HG03095 (cell line): ENCODE measurements around the gene FGF1.

Source experiments
- ATAC-seq: cut with Tn5 transposase; IDR thresholded peaks from one replicate; pipeline ENCODE4 v1.9.1; 2021; ENCODE audit warnings: moderate library complexity; ENCODE audit not compliant: unreplicated experiment

FGF1 gene

DNA sequence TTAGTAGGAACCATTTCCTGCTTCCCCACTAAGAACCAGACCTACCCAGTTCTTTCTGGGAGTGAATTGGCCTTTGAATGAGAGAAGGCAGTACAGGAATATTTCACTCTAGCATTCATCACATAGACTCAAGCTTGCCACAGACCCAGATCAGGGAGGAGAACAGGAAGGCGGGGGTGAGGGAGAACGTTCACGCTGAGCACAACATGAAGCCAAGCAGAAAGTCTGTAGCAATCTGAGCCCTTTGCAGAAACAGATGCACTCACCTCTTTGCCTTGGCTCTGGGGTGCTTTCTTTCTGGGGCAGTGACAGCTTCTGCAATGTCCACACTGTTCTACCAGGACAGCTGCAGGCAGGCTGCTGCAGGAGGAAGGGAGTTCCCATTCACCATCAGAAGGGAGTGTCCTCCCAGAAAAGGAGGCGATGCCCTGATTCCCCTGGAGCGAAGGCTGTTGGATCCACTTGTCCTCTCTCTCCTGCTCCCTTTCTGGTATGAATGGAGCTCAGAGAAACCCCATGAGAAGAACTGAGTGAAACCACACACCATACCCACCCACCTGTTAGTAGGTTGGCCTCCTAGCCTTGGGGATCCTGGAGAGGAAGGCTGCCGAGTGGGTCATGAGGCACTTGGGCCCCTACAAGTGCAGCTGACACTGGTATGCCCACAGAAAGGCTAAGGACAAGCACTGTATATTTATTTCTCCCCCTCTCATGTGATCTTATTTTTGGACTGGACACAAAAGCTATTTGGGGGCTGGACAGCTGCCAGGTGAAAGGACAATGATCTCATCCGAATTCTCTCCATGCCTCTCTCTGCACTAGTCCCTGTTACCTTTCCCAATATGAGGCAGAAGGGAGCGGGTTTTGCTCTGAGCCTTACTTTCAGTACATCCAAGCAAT lies 11.7 kb upstream of the FGF1 start:
- no peak for ATAC-seq

DNA sequence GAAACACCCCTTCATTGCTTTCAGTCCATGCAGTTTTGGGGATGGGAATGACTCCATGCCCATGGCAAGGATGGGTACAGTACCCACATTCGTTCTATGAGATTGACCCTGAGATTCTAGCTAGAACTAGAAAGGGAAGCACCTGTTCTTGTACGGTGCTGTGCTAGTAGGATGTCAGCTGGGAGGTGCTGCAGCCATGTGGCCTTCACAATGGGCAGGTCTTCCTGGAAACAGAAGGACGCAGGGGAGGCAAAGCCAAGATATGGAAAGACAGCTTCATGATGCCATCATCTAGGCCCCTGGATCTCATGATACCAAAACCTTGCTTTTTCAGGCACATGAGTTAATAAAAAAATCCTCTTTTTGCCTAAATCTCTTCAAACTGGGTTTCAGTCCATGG lies 10.5 kb upstream of the FGF1 start:
- ATAC-seq = no peak

DNA sequence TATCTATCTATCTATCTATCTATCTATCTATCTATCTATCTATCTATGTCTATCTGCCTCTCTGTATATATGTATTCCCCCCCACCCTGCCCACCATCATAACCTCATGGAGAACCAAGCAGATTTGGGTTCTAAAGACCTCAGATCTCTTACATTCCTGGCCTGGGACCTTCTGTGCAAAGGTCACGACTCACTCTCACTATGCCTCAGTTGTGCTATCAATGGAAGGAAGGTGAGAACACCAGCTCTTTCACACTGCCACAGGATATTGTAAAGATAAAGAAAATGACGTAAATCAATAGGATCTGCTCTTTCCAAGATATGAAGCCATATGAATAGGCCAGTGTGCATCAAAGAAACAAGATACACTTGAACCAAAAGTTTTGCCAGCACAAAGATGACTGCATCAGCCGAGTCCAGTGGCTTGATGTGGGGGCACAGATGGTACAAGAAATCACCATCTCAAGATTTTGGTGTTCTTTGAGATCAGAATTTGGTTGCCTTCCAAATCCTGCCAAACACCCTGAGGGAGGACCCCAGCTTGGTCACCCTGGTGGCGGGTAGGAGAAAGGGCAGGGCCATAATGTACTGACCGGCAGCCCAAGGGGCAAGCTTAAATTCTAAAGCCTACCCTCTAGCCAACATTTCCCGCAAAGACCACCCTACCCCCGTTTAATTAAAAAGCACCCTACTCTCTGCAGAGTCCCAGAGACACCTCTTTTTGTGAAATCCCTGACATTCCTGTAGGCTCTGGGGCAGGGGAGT lies 8.4 kb upstream of the FGF1 start:
- ATAC-seq = no peak

DNA sequence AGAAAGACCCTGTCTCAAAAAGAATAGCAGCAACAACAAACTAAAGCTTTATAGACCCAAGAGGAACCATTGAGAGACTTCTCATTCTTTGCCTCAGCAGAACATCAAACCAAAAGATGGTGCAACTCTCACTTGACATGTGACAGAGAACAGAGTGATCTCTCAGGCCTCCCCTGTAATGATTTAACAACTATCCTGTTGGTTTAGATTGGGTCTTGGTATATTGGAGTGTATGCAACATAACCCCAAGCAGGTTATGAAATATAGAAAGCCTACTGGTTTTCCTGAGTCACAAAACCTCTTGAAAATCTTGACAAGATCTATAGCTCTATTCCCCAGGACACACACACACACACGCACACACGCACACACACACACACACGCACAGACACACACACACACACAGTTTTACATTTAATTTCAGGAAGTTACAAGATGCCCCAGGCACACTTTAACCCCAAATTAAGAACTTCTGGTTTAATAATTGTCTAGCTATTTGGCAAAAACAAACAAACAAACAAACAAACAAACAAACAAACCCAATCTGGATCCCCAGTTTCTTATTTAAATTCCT lies 6.5 kb upstream of the FGF1 start:
- ATAC-seq = no peak

DNA sequence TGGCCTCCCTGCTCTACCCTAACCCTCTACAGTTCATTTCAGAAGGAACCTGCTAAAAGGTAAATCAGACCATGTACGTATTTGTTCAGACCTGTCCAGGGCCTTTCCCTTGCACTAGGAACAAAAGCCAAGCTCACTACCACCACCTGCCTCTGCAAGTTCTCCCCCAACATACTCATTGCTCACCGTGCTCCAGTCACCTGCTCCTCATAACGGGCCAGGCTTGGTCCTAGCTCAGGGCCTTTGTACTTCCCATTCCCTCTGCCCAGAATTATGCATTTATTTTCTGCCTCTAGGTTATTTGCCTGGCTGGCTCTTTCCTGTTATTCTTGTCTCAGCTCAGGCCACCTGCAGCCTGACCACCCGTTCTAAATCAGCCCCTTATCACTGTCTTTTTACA lies 4.8 kb upstream of the FGF1 start:
- ATAC-seq = no peak

DNA sequence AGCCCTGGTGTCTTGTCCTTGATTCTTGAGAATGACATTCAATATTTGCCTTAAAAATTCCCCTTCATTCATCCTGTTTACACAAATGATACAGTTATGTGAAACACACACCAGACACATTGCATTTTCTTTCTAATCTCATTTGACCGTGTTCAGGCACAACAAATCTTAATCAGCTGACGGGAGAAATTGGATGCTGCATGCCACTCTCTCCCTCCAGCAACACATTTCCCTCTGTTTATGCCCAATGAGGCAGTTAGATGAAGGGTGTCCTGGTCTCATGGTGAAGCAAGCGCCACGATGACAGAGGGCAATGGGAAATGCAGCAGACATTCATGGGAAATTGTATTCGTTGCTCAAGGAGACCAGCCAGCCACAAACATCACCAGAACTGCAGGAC lies 3.2 kb upstream of the FGF1 start:
- no peak for ATAC-seq

DNA sequence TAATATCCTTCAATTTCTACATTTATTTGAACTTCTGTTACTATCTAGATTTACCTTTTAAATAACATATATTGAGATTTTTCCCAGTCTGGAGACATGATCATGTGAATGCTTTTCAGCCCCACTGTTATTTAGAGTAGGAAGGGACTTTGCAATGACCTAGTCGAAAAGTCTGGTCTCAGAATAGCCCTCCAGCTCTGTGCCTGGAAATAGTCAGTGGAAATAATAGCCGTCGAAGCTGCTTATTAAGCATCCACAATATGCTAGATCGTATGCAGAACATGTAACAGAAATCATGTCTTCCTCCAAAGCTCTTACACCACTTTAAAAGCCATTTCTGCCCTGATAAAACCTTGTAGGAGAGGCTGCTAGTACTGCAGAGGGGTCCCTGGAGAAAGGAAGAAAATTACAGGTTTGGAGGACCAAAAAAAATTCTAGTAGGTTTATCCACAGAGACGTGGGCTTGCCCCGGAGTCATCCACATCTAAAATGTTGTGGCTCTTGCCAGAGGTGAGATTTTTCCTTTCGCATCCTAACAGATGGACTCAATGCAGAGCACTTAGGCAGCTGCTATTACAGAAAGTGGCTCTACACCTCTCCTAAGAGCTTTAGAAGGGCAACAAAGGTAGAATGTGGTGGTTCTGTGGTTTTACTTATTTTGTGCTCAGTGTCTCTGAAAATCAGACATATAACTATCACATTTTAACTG lies 2.5 kb upstream of the FGF1 start:
- ATAC-seq = no peak

DNA sequence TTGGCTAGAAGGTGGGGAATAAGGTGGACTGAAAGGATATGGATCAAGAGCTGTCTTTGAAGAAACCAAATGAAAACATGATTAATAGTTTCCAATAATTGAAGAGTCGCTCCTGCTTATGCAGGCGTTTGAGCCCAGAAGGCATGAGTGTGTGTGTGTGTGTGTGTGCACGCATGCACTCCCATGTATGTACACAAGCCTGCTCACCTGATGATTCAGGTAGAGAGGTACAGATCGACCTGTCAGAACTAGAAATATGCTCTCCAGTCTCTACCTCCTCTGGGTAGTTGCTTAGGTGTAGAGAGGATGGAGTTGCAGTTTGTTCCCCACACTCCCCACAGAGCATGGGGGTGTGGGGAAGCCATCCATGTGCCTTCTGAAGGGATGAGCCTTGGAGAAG lies 1.1 kb upstream of the FGF1 start:
- ATAC-seq = no peak

DNA sequence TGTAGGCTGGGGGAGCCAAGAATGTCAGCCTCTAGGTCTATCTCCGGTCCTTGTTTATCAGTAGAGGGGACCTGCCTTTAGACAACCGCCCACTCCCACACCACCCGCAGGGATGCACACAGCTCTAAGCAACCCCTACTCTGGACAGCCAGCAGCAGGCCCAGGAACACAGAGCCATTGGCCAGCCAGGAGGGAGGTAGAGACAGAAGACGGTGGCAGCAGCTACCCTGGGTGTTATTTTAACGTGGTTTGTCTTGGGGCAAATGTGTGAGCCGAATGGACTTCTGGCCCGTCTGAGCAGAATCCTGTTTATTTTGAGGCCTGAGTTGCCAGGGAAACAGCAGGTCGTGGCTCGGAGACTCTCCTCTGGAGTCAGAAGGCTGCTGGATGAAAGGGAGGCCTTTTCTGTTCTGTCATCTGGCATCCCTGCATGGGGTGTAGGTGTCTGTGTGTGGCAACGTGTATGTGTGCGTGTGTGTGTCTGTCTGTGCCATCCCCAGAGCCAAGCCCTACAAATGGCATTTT lies 382 bp upstream of the FGF1 start:
- no peak for ATAC-seq

DNA sequence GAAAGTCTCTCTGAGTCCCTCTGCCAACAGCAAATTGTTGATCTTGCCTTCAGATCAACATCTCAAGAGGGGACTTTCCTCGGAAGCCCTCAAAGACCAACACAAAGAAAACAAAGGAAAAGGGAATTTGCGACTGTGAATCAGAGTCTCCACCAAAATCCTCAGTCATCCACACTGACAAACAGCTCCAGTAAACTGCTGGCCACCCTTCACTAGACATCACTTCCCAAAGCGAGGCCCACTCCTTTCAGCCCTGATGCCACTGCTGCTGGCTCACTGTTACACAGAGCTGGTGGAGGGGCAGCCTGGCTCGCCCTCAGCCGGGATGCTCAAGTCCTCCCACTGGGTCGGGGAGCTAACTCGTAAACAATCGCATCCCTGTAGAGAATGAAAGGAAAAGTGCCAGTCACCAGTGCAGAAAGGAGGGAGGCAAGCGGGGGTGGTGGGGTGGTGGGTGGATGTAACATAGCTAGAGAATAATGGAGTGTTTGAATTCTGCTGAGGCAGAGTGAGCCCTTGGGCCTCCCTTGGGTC lies 1.3 kb downstream of the FGF1 start:
- ATAC-seq = no peak

DNA sequence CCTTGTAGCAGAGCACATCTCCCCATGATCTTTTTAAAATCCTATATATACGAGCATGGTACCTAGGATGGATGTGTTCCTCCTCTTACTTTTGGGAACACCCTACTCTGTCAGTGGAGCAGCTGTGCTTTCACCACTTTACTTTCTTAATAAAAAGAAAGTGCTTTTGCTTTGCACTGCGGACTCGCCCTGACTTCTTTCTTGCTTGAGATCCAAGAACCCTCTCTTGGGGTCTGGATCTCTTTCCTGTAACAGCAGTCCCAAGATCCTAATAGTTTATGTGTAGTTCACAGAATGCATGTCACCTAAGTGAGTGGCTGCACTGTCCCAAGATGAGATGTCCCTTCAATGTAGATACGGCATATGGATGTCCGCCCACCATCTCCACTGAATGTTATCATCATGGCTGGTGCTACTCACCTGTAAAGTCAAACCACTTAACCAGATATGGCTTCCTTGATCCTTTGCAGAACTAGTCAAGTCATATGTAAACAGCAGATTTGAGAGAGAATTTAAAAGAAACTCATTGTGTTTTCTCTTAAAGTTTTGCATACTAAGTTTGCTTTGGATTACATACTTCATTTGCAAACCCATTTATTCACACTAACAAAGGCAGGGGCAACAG lies 1.9 kb downstream of the FGF1 start:
- ATAC-seq = no peak

DNA sequence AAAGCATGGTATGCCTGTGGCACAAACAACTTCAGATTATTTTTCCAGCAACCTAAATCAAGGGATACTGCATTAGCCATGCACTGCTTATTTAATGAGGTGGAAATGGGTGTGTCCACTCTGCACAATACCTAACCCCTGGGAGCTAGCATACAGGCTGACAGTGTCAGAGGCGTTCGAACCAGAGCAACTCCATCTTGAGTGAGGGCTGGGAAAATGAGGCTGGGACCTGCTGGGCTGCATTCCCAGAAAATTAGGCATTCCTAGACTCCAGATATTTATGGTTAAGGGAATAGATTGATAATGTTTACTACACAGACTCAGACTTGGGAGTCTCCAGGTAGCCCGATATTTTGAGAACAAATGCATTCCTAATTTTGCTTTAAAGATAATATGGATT lies 2.8 kb downstream of the FGF1 start:
- ATAC-seq = no peak

DNA sequence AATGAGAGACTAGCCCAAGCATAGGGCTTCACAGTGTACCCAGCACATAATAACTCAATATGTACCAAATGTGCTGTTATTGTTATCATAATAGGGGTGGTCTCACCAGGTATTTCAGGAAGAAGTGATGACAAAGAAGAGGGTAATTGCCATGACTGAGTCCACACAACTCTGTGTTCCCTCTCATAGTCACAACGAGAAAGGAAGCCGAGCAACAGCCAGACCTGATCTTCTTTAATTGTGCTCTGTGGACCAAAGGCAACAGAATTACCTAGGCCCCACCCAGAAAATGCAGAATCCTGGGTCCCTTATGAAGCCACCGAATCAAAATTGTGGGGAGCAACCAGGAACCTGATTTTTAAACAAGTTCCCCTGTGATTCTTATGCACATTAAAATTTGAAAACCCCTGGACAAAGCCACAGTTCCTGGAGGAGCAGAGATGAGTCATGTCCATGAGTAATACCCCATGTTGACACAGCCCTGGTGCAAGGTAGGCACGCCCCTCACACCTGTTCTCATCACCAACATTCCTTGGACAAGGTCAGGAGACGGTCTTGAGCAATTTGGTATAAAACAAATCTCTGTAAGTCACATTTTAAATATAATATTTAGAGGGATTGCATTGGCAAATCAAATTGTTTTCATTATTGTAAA lies 5.2 kb downstream of the FGF1 start:
- no peak for ATAC-seq

DNA sequence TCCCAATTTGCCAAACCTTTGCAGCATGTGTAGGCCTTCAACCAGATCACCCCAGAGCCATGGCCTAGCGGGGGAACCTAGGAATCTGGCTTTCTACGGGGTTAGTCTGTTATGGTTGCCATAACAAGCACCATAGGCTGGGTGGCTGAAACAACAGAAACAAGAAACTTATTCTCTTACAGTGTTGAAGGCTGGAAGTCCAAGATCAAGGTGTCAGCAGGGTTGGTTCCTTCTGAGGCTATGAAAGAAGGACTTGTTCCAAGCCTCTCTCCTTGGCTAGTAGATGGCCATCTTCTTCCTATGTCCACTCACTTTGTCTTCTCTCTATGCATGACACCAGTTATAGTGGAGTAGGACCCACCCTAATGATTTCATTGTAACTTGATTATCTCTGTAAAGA lies 6.1 kb downstream of the FGF1 start:
- no peak for ATAC-seq

DNA sequence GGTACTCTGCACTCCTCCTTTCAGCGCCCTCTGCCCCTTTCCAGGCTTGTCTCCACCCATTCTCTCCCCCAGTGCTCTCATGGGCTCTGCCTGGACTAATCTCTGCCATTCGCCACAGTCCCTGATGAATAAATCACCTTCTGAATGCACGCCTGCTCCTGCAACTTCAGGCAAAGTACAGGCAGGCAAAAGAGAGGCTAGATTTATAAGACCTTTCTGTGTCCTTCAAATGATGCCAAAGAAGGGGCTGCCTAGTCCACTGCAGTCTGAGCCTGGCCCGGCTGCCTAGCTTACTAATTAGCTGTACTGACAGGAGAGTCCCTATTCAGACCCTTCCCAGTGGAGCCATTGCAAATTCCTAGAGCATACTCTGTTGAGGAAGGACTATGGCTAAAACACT lies 7.4 kb downstream of the FGF1 start:
- ATAC-seq = no peak

DNA sequence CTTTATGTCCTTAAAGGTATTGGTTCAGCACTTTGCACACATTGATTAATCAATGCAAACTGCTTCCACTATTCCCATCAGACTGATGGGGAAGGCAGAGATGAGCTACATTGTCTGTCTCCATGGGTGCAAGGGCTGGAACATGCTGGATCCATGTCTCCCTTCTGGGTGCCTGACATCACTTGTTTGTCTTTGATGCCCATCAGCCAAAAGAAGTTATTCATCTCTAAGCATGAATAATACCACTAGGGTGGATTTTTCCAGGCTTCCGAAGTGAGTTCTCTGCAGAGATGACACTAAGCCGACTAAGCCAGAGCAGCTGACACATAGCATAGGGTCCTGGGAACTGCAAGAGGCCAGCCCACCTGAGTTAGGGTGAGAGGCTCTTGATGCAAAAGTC lies 8.7 kb downstream of the FGF1 start:
- no peak for ATAC-seq

DNA sequence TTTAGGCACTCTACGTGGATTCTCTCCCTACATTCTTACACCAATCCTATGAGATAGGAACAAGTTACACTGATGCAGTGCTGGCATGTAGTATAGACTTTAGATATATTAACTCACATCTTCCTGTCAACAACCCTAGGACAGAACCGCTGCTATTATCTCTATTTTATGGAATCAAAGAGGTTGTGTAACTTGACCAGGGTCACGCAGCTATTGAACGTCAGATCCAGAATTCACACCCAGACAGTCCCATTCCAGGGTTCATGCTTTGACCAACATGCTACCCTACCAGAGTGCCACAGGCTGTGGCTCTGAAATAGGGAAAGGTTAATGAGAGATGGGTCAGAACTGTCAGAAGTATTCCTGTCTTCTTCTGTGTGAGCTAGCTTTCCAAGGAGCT lies 9.6 kb downstream of the FGF1 start:
- no peak for ATAC-seq

DNA sequence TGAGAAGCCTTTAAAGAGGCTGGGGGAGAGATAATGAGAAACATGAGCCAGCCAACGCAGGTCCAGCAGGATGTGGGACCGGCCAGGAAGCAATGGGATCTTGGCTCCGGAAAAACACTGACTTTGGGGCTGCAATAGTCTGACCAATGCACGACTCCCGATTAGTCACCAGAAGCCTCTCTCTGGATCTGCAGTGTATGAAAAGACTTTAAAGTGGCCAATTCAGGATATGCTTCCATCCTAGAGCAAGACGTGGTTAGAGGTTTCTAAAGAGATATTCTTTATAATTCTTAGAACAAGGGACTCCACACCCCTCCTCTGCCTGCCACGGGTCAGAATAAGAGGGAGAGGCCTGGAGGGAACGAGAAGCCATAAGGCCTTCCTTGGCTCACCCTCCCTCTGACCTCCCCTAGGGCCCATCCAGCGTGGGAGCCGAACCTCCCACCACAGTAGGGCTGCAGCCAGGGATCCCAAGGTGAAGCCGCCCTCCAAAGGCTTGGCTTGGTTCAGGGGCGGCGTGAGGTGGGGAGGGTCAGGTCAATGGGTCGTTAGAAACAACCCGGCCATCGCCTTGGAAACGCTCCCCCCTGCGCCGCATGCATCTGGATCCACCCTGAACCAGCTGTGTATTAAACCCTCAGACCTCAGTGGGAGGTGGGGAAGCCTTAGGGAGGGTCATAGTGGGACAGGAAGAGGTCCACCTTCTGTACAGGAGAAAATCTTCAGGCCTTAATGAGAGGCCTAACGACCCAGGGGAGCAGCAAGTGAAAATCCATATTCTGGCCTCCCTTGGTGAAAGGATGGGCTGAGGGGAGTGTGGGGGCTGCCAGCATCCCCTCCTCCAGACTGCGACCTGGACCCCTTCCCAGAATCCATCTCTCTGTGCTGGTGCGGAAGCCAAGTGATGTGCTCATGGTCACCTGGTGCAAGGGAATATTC lies 11.1 kb downstream of the FGF1 start:
- no peak for ATAC-seq

DNA sequence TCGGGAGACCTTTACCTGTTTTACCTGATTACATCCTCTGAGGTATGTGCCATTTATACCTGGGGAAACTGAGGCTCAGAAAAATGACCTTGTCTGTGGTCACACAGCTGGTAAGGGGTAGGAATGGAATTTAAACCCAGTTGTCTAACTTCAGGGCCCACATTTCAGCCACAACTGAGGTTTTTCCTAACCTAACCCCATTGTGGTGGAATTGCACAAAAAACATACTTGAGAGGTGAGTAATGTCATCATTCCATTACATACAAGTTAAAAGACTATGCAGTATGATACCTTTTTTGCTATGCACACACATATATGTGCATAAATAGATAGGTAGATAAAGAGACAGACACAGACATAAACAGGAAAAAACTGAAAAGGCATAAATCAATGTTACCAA lies 14.1 kb downstream of the FGF1 start:
- no peak for ATAC-seq
